ENCODE results near the gene APLNR. TPM values are rescaled to one million over a fixed set of nuclear protein-coding genes. Genes with fewer than 3 reads are reported as not detected.

Gene APLNR
- total and polyA plus RNA-seq, 2 of the 8 experiments (the other 6 are each of a cell fraction or from before 2014, with no cell fraction given) = 0.80 TPM; not detected in 1

GRCh38 chr11:57235761-57236703, 1.0 kb downstream of the APLNR start (continued):
- TF ChIP-seq JUN (IDR thresholded peaks at IDR 0.05; ENCODE audit: low read depth, low read length) (no peak), RXRA (IDR thresholded peaks at IDR 0.05; ENCODE audit: insufficient read depth, low read depth, low read length) (no peak), SUZ12 (IDR thresholded peaks at IDR 0.05; ENCODE audit: low read length) (no peak), E2F6 (IDR thresholded peaks at IDR 0.05) (no peak), KDM4A (IDR thresholded peaks at IDR 0.05; ENCODE audit: low read depth, low read length, severe bottlenecking) (no peak), CHD7 (IDR thresholded peaks at IDR 0.05; ENCODE audit: insufficient replicate concordance, low read length) (no peak), RFX5 (IDR thresholded peaks at IDR 0.05; ENCODE audit: borderline replicate concordance, low read depth, low read length) (no peak)
